HG03280 (cell line): ENCODE measurements around the gene SNED1.

Experiments used
- ATAC-seq: cut with Tn5 transposase; IDR thresholded peaks from one replicate; pipeline ENCODE4 v1.9.1; 2021; ENCODE audit warnings: mild to moderate bottlenecking, moderate library complexity; ENCODE audit not compliant: unreplicated experiment

The SNED1 gene

DNA sequence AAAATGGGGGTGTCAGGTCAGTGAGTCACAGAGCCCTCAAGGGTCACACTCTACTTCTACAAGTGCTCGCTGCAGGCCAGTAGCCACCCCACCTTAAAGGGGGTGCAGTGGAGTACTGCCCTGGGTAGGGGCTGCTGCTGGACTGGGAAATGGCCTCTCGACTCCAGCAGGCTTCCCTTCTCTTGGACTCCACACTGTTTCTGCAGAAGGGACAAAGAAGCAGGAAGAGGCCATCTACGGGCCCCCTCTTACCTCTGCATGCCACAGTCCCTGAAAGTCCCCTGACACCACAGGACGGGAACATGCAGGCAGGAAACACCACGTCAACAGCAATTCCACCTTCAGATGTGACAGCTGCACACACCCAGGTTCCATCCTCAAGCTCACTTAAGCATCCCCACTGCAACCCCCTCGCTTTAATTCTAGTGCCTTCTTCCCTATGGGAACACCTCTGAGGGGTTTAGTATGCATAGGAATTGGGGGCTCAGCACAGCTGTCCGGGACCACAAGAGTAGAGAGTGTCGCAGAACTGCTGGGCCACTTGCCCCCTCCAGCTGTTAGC is 22.3 kb downstream of the SNED1 start:
- ATAC-seq, result no peak

DNA sequence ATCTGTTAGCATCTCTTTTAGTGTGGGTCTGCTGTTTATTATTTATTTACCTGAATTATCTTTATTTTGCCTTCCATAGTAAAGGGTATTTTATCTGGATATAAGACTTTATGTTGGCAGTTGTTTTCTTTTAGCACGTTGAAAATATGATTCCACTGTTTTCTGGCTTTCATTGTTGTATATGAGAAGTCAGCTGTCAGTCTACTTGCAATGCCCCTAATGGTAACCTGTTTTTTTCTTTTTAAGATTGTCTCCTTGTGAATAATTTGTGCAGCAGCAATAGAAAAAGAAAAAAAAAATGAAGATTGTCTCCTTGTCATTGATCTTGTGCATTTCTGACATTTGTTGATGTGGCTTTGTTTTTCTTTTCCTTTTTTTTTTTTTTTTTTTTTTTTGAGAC is 27.2 kb downstream of the SNED1 start:
- ATAC-seq, result no peak

DNA sequence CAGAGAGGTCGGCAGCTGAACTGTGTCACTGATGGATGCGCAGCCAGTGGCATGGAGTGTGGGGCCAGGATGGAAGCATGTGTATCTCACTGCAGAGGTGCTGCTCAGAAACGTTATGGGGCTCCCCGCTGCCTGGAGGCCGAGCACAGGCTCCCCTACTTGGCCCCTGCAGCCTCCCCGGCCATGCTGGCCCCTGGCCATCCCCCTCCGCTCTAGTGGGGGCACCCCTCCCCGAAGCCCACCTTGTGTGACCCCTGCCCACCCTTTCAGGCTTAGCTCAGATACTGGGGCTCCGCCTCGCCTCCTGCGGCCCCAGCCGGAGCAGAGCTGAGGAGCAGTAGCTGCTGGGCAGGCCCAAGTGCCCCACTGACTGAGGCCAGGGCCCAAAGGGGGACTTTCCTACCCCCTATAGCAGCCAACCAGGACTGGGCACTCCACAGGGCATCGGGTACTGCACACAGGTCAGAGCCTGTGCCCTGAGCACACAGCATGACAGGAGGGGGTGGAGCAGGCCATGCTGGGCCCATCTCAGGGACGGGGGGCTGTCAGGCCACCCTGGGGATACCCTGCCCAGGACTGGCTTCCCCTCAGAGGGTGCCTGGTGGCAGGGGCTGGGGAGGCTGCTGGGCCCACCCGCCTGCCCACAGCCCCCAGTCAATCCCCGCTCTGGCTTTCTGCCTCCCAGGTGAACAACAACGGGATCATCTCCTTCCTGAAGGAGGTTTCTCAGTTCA is 31.3 kb downstream of the SNED1 start:
- no peak for ATAC-seq

DNA sequence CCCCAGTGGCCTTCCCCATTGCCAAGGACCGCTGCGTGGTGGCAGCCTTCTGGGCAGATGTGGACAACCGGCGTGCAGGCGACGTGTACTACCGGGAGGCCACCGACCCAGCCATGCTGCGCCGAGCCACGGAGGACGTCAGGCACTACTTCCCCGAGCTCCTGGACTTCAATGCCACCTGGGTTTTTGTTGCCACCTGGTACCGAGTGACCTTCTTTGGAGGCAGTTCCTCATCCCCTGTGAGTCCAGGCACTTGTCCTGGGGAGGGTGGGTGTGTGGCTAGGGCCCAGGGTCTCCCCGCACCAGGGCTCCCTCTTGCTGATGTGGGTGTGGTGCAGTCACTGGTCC is 31.9 kb downstream of the SNED1 start:
- no peak for ATAC-seq

DNA sequence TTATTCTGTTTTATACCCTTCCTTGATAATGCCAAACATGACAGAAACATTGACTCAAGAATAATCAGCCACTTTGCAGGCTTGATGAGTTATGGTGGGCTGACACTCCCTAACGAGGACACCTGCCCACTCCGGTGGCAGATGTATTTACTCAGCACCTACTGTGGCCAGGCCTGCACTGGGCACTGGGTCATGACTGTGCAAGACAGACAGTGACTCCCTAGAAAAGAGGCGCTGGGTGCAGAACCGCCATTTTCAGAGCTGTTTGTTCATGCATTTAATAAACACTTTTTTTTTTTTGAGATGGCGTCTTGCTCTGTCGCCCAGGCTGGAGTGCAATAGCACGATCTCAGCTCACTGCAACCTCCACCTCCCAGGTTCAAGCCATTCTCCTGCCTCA is 32.5 kb downstream of the SNED1 start:
- no peak for ATAC-seq

DNA sequence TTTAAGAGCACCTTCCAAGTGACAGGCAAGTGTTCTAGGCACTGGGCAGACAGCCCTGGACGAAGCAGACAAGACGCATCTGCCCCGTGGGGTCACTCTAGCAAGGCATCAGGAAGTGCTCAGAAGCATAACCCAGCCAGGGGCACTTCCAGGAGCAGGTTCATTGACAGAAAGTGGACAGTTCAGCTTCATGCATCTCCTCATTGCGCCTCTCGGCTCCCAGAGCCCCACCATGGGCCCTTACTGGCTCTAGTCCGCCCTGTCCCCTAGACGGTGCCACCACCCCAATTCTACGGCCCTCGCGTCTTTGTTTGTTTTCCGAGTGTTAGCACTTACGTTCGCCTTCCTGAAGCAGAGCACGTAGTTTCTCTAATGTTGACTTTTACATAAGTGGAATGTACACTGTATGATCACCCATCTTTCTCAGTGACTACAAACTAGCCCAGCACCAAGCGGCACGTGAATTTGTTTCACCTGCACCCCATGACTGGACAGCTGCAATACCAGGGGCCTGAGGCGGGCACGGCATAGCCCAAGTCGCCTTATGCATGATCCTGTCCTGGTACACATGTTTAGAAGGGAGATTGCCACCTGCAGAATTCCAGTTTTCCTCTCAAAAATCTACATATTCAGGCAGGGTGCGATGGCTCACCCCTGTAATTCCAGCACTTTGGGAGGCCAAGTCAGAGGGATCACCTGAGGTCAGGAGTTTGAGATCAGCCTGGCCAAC is 33.2 kb downstream of the SNED1 start:
- no peak for ATAC-seq

DNA sequence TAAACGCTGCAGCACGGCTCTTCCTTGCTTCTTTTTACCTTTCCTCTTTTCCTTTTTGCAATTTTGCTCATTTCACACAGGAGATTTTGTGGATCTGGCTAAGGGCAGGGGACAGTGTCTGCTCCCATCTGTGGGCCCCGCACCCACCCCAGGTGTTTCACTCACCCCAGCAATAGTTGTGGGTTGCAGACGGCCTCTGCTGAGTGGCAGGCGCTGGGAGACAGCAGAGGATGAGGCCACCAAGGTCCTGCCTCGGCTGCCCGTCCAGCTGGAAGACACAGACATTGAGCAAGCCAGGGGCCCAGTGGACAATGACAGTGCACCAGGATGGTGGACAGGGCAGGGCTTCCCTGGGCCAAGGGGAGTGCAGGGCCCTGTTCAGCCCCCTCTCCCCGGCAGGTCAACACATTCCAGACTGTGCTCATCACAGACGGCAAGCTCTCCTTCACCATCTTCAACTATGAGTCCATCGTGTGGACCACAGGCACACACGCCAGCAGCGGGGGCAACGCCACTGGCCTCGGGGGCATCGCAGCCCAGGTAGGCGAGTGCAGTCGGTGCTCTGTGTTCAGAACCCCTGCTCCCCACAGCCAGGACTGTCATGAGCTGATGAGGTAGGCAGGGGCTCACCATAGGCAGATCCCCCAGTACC is 35.0 kb downstream of the SNED1 start:
- ATAC-seq, result no peak

DNA sequence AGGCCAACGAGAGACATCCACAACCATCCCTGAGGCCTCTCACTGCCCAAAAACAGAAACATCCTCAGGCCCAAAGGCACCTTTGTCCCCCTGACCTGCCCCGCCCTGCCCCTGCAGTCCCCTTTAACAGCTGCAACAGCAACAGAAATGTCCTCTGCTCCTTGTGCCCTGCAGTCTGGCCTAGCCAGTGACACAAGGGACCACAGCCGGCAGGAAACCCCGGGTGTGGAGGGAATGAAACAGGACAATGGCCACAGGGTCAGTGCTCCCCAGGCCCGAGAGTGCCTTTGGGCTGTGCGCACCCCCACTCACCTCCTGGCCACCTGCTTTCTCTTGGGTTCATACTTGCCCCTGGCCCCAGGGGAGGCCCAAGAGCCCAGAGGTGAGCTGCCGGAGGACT is 35.6 kb downstream of the SNED1 start:
- no peak for ATAC-seq

DNA sequence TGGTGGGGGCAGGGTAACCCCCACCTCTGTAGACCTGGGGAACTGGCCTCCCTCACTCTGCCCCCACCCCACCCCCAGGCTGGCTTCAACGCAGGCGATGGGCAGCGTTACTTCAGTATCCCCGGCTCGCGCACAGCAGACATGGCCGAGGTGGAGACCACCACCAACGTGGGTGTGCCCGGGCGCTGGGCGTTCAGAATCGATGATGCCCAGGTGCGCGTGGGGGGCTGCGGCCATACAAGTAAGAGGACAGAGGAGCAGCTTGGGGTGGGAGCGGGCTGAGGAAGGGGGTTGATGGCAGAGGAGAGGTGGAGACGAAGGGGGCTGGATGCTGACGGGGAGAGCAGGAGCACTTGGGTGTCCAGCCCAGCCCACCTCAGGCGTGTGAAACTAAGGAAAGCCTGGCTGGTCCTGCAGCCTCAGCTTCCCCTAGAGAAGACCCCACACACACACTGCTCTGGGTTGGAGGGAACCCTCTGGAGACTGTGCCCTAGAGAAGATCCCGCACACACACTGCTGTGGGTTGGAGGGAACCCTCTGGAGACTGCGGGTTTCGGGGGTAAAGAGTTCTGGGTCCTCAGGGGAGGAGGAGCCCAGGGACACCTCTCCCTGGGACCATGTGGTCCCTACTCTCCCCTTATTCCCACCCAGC is 36.2 kb downstream of the SNED1 start:
- no peak for ATAC-seq

DNA sequence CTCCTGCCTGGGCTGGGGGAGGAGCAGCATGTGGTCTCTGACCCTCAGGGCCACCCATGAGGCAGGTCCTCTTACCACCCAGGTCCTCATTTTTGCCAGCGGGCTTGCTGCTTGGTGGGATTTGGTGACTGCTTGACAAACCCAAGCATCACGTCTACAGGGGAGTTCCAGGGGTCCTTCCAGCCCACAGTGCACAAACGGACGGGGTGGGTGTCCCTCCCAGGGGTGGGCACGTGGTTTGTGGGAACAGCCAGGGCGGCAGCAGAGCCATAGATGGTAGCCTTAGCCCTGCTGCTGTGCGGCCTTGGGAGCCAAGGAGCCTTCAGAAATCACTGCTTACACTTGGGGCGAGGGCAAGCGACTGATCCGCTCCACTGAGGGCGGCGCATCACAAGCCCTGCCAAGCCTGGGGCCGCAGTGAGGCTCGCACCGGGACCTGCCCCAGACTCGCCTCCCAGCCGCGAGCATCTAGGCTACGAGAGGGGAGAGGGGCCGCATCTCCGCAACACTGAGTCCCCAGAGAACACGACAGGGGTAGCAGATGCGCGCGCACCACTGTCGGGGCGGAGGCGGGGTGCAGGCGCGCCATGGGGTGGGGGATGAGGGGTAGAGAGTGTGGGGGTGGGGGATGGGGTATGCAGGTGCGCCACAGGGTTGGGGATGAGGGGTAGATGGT is 36.9 kb downstream of the SNED1 start:
- no peak for ATAC-seq

DNA sequence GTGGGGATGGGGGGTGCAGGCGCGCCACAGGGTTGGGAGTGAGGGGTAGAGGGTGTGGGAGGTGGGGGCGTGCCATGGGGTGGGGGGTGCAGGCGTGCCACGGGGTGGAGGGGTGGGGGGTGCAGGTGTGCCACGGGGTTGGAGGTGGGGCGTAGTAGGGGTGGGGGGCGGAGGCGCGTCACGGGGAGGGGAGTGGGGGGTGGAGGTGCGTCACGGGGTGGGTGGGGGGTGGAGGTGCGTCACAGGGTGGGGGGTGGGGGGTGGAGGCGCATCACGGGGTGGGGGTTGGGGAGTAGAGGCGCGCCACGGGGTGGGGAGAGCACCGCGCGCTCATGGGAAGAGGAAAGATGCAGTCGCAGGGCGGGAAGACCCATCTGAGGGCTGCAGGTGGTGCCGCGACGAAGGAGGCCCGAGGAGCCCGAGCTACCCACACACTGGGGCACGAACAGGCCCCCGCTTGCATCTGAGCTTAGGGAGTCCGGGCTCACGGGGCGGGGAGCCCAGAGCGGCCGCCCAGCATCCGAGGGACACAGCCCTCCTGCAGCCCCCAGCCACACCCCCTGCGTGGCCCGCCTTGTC is 37.5 kb downstream of the SNED1 start:
- no peak for ATAC-seq

DNA sequence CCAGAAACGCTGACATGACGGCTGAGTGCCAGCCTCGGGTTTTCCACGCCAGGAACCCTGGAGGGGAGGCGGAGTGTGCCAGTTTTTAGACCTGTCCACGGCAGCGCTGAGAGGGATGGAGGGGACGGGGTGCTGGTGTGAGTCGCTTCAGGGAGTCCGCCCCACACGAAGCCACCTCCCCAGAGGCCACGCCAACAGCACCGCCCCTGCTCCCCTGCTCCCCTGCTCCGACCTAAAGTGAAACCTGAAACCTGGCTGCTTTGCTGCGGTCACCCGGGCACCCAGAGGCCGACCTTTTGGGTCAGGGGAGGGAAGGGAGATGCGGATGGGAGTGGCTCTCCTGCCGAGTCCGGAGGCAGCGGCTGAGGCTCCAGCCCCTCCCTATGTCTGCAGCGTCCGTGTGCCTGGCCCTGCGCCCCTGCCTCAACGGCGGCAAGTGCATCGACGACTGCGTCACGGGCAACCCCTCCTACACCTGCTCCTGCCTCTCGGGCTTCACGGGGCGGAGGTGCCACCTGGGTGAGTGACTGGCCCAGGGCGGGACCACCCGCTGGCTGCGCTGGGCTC is 38.1 kb downstream of the SNED1 start:
- peak; percentile 68 for ATAC-seq

DNA sequence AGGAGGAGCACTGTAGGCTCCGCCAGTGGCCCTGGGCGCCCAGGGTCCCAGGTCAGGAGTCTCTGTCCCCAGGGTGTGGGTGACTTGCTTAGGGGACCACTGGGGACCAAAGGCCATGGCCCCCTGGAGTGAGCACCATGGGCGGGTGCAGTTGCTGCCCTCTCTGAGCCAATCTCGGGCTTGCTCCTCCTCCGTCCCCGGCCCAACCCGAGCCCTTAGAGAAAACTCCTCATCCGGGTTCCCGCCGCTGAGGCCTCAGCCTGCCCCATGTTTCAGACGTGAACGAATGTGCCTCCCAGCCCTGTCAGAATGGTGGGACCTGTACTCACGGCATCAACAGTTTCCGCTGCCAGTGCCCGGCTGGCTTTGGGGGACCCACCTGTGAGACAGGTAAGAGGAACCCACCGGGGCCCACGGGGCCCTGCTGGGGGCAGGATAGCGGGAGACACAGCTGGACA is 38.6 kb downstream of the SNED1 start:
- ATAC-seq, result peak; percentile 26

DNA sequence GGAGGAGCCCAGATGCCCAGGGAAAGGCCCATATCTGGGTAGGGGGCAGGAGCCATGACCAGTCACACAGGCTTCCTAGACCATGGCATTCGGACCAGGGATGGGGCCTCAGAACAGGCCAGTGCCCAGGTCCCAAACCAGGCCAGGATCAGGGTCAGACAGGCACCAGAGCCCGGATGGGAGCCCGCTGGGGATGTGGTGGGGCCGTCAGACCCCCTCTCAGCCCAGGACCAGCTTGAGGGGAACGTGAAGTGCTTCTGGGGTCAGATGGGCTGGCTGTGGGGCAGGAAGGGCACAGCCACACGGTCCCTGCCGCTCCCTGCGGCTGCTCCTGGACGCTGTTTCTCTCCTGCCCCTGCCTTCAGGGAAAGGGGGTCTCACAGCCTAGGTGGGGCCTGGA is 39.1 kb downstream of the SNED1 start:
- ATAC-seq, result no peak

DNA sequence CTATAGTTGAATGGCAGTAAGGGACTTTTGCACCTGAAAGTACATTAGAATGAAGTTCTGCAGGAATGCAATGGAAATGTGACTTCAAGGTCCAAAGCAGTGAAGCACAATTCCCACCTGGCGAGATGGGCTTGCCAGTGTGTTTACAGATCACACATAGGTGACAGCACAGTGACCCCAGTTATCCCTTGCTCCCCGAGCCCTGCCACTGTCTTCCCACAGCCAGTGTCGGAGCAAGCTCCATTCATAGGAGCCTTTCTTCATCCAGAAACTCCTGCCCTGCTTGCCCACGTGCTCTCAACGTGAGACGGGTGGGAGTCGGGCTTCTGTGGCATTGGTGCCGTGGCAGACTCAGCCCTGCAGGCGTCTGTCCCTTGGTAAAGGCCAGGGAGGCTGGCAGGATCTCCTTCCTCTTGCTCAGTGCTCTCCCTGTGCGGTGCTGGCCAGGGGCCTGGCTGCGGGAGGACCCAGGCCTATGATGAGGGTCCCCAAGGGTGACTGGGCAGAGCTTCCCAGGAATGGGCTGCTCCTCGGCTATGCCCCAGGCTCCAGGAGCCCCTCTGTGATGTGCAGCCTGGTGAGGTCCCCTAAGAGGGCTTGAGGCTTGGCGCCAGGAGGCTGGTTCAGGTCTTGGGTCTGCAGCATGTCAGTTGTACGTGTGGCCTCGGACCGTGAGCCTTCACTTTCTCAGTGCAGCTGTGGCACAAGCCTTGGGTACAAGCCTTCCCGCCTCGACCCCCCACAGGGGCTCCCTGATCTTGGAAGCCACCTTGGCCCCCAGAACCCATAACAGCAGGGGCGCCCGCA is 40.2 kb downstream of the SNED1 start:
- ATAC-seq, result no peak

DNA sequence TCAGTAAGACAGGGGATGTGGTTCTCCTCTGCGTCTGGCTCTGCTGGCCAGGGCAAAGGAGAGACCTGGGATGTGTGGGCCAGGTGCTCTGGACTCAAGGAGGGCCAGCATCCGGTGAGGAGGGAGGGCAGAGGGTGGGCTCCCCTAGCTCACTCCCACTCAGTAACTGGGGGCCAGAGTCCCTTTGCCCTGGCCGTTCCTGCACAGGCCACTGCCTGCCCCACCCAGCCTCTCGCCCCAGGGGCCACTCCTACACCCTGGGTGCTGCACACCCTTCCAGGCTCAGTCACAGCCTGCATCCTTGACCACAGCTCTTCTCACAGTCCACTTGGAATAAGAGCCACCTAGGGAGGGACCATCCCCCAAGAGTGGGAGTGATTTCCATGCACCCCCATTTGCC is 41.0 kb downstream of the SNED1 start:
- ATAC-seq, result no peak

DNA sequence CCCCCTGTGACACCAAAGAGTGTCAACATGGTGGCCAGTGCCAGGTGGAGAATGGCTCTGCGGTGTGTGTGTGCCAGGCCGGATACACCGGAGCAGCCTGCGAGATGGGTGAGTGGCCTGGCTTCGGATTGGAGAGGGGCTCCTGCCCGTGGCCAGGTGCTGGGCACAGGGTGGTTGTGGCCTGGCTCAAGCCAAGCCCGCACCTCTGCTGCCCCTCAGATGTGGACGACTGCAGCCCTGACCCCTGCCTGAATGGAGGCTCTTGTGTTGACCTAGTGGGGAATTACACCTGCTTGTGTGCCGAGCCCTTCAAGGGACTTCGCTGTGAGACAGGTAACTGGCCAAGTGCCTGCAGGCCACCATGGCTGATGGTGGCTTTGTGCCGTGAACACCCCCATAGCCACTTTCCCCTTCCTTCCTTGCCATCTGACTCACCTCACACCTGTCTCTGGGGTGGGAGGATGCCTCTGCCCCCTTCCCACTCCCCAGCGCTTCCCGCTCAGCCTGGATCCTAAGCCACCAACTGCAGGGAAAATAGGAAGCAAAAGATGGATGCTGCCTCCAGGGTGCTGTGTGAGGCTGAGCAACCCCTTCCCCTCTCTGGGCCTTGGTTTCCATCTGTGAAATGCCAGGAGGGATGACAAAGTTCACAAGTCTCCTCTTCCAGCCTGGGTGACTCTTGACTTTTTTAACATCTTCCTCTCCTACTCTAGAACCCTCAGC is 41.8 kb downstream of the SNED1 start:
- no peak for ATAC-seq

DNA sequence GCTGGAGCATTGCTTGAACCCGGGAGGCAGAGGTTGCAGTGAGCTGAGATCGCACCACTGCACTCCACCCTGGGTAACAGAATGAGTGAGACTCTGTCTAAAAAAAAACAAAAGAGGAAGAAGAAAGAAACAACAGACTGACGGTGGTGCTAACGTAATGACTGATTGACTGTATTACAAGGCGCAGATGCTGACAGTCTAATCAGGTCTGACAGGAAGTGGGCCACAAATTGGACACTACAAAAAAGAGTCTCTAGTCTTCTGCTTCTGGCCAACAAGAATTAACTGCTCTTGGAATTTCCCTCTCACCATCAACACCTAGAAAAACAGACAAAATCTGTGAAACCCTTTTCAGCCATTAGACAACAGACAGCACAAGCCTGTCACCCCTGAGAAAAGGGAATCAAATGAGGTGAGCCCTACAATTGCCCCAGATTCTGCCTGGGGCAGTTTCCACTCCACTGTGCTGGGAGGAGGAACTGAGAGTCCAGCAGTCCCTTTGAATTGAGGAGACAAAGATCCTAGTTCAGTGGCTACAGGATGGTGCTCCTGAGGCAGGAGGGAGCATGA is 43.3 kb downstream of the SNED1 start:
- no peak for ATAC-seq
